Activated T-cell treated with anti-CD3 and anti-CD28 coated beads for 1 hour (primary cell): ENCODE results near the gene TSPO2.
"Not testable (repeated sequence)": the region's sequence is repeated elsewhere in the genome, so short reads cannot be mapped to it uniquely, and the experiment has no call there.

Experiments used
- DNase-seq: peaks from one replicate; pipeline ENCODE4 v3.0.0-alpha.2; 2020; ENCODE audit warnings: low read depth

TSPO2 gene

GRCh38 chr6:41042226-41043055 is at the start of gene TSPO2:
Gene TSPO2, plus strand, starts transcription at chr6:41042467. Its CDS starts 519 bp downstream, at chr6:41042986.
- DNase-seq, result no peak

GRCh38 chr6:40992746-40993145 is 49.5 kb upstream of the TSPO2 start:
- DNase-seq, result no peak

- no peak for DNase-seq
Measured at GRCh38 chr6:40996591-40997233, 45.6 kb upstream of the TSPO2 start.

DNA sequence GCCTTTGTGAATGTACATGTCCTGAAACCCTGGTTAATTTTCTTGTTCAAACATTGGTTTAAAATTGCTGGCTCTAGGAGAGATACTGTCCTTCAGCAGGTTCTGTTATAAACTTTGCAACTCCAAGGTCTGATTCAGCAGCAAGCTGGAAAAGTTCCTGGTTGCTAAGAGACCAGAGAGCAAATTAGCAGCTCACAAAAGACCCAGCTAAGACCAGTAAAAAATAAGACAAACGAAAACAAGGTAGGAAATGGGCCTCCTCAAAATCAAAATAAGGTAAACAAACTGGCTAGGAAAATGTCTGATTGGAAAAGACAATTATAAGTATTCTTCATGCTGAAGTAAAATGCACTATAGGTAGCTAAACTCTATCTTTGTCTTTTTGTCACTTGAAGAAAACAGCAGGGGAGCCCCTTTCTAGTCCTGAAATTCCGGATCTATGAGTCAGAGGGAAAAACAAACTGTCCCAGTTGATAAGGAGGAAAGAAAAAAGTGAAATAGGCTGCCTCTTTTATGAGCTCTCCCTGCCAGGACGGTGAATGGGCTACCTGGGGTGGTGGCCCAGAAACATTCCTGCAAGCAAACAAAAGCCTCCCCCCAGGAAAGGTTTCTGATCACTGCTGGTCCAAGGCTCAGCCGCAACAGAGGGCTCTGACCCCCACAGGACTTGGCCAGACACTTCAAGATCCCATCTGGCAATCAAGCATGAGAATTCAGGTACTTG is 44.9 kb upstream of the TSPO2 start:
- no peak for DNase-seq

DNA sequence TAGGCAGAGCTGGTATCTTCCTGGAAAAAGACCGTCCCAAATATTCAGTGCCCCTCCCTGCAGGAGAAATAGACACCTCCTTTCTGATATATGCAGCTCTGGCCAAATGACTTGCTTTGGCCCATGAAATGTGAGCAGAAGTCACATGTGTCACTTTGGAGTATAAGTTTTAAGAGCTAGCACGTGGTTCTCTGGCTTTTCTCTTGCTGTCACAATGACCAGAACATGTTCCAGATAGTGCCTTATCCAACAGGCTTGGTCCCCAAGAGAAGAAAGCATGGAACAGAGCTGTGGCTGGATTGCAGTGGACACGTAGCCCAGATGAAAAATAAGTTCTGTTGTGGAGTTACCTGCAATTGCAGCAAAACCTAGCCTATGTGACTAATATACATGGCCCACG is 43.6 kb upstream of the TSPO2 start:
- no peak for DNase-seq

DNA sequence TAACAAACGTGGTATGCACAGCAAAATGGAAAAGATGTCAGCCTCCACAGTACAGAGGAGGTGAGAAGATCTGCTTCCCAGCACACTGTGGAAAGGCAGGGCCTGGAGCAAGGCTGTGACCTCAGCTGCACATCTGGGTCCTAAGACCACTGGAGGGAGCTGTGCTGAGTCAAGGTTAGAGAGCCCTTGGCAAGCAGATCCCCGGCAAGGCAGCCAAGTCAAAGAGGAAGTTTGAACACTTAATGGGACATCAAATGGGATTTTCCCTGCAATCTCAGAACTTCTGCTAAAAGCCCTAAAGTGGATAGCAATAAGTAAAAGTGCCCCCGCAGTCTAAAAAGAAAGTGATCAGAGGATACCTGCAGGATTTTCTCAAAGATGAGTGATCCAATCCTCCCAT is 42.7 kb upstream of the TSPO2 start:
- no peak for DNase-seq

- no peak for DNase-seq
Measured at GRCh38 chr6:41000248-41000647, 42.0 kb upstream of the TSPO2 start.

- DNase-seq, result no peak
Measured at GRCh38 chr6:41002168-41002567, 40.1 kb upstream of the TSPO2 start.

DNA sequence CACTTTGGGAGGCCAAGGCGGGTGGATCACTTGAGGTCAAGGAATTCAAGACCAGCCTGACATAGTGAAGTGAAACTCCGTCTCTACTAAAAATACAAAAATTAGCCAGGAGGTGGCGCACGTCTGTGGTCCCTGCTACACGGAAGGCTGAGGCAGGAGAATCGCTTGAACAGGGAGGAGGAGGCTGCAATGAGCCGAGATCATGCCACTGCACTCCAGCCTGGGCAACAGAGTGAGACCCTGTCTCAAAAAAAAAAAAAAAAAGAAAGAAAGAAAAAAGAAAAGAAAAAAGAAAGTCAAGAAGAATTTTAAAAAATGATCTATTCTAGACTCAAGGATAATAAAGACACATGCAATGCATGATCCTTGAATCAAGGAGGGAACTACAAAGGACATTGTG is 36.0 kb upstream of the TSPO2 start:
- peak; percentile 31 for DNase-seq

- DNase-seq, result not testable (repeated sequence)
Measured at GRCh38 chr6:41006980-41007379, 35.3 kb upstream of the TSPO2 start.

DNA sequence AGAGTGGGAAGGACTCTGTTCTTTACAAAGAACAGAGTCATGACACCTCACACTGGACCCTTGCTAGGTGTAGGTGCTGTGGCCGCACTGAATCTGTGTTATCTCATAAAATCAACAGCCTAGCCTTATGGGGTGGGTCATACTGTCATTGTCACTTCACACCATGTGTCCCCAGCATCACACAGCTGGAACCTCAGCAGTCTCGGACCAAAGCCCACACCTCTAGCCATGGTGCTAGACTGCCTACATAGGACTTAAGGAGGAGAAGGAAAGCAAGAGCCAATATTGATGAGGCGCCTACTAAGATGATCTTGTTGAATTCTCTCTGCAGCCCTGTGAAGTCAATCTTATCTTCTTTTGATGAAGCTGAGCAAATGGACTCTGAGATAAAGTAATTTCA is 34.3 kb upstream of the TSPO2 start:
- DNase-seq, result no peak

DNA sequence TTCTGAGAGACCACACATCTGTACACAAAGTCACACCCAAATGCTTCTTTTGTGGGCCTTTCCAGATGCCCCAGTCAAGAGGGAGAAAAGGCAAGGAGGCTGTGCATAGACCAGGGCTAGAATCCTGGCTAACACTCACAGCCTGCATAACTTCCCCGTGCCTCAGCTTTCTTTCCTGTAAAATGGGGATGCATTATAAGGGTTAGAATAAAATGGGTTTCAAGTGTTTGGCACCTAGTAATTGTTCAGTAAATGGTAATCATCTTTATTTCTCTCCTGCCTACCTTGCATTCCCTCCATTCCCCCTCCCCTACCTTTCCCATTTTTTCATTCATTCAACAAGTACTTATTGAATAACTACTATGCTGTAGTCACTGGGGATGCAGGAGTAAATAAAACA is 32.6 kb upstream of the TSPO2 start:
- no peak for DNase-seq

GRCh38 chr6:41011673-41012072 is 30.6 kb upstream of the TSPO2 start:
- no peak for DNase-seq

DNA sequence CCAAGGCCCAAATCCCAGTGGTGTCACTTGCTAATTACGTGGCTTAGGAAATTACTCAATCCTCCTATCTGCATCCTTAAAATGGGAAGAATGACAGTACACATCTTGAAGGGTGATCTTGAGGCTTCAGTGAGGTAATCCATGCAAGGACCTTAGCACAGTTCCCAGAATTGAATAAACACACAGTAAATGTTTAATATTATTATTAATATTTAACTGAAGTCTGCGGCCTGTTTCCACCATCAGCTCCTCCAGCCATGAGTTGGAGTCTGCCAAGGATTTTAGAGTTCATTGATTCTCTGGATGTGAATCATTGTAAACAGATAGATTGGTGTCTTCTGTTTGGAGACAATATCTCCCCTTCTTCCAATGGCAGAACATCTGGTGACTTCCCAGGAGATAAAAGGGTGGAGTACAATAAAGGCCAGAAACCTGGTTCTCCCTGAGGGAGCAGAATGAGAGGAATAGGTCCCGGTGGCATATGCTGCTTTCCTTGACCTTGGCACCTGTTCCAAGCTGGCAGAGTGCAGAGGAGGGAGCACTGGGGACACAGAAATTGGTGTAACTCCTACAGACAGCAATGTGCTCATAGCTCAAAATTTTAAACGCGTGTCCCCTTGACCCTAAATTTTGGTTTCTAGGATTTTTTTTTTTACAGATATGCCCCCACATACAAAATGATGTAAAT is 28.7 kb upstream of the TSPO2 start:
- DNase-seq, result no peak

- no peak for DNase-seq
Measured at GRCh38 chr6:41014780-41015179, 27.5 kb upstream of the TSPO2 start.

GRCh38 chr6:41015860-41016259 is 26.4 kb upstream of the TSPO2 start:
- DNase-seq, result not testable (repeated sequence)

DNA sequence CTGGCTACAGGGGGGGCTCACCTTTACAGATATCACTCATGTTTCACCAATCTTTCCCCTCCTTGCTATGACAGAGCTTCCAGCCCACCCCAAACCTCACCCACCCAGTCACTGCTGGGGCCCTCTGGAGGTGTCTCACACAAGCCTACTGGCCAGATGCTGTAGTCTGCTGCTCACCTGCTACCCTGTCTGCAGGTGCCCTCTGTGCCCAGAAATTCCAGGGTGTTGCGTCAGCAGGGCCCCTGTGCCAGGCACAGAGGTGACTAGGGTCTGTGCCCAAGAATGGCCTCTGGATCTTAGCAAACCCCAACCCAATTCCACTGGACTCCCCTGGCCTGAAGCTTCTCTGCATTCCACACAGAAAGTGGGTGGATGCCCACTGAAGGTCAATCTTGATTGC is 24.6 kb upstream of the TSPO2 start:
- no peak for DNase-seq

DNA sequence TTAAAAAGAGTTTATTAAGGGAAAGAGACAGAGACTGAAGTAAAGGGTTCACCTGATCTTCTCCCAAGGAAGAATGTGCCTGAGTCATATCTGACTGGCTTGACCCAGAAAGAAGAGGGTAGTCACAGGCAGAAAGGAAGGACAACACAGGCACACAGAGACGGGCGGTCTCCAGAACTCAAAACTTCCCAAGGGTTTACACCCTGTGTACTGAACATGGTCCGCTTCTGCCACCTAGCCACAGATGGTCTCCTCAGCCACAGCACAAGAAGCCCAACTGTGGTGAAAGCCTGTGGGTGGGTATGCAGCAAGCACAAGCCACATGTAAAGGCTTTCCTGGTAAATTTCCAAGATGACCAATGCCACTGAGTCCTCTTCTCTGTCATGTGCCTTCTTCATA is 20.4 kb upstream of the TSPO2 start:
- no peak for DNase-seq

- DNase-seq, result no peak
Measured at GRCh38 chr6:41022294-41022693, 20.0 kb upstream of the TSPO2 start.

GRCh38 chr6:41023114-41023513 is 19.2 kb upstream of the TSPO2 start:
- no peak for DNase-seq

- DNase-seq, result no peak
Measured at GRCh38 chr6:41025966-41026530, 16.2 kb upstream of the TSPO2 start.

DNA sequence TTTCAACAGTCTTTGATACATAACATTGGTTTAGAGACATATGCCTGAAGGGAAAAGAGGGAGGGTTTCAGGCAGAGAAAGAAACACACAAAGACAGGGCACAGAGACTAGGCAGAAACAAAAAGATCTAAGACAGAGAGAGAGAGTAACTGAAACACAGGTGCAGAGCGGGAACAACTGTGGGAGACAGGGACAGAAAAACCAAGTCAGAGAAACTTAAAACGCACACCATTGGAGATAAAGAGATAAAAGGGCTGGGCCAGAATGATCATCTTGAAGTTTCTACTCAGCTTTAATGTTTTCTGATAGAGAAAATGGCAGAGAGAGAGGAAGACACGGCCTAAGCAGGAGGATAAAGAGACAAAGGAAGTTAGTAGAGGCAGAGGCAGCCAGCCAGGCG is 15.0 kb upstream of the TSPO2 start:
- no peak for DNase-seq
